ENCODE results near the gene IFT88. TPM values are rescaled to one million over a fixed set of nuclear protein-coding genes. Genes with fewer than 3 reads are reported as not detected.
A peak's percentile ranks its signal among the peaks of the same experiment; 100 is the strongest.

The IFT88 gene
- total and polyA plus RNA-seq, 2 donors, result 11.1 to 51.1 TPM

- Histone ChIP-seq H3K36me3 (ENCODE audit: insufficient read depth) (no peaks in the 10 kb centered on the region), H3K4me3 (ENCODE audit: low read depth, low read length) (no peak overlapping the region), H3K27ac (ENCODE audit: low read depth) (no peak overlapping the region), H3K4me1 (ENCODE audit: insufficient read depth) (no peaks in the 10 kb centered on the region)
- no peak for DNase-seq (ENCODE audit: extremely low spot score)
- 83% methylated on average over 4 of the region's 4 CpGs for WGBS
These were observed 19.5 kb upstream of the IFT88 start for GRCh38 chr13:20547479-20547908.

GRCh38 chr13:20550799-20551198 is 16.2 kb upstream of the IFT88 start:
- Histone ChIP-seq H3K4me1 (ENCODE audit: insufficient read depth) (no peaks in the 10 kb centered on the region), H3K27ac (ENCODE audit: low read depth) (no peak overlapping the region), H3K36me3 (ENCODE audit: insufficient read depth) (no peaks in the 10 kb centered on the region), H3K4me3 (ENCODE audit: low read depth, low read length) (no peak overlapping the region)
- WGBS, result 47% methylated on average over 5 of the region's 5 CpGs
- DNase-seq (ENCODE audit: extremely low spot score), result no peak

GRCh38 chr13:20553311-20553710 is 13.6 kb upstream of the IFT88 start:
- 42% methylated on average over 3 of the region's 3 CpGs for WGBS
- Histone ChIP-seq H3K27ac (ENCODE audit: low read depth) (no peak overlapping the region), H3K36me3 (ENCODE audit: insufficient read depth) (no peaks in the 10 kb centered on the region), H3K4me1 (ENCODE audit: insufficient read depth) (no peaks in the 10 kb centered on the region), H3K4me3 (ENCODE audit: low read depth, low read length) (no peak overlapping the region)
- peak; percentile 8 for DNase-seq (ENCODE audit: extremely low spot score)

- 75% methylated on average over 3 of the region's 3 CpGs for WGBS
- DNase-seq (ENCODE audit: extremely low spot score), result no peak
These were observed 8.0 kb upstream of the IFT88 start for GRCh38 chr13:20558982-20559381.

GRCh38 chr13:20559659-20560356 is 7.1 kb upstream of the IFT88 start:
- no peaks in the 10 kb centered on the region for H3K36me3 ChIP-seq (ENCODE audit: insufficient read depth)
- DNase-seq (ENCODE audit: extremely low spot score), result no peak
- H3K27ac ChIP-seq (ENCODE audit: low read depth), result no peak overlapping the region
- H3K4me1 ChIP-seq (ENCODE audit: insufficient read depth), result no peaks in the 10 kb centered on the region
- WGBS, result 80% methylated on average over 6 of the region's 6 CpGs
- H3K4me3 ChIP-seq (ENCODE audit: low read depth, low read length), result no peak overlapping the region

More at GRCh38 chr13:20558982-20559381, 8.0 kb upstream of the IFT88 start:
- H3K4me3 ChIP-seq (ENCODE audit: low read depth, low read length), result no peak overlapping the region
- no peaks in the 10 kb centered on the region for H3K4me1 ChIP-seq (ENCODE audit: insufficient read depth)
- no peaks in the 10 kb centered on the region for H3K36me3 ChIP-seq (ENCODE audit: insufficient read depth)
- H3K27ac ChIP-seq (ENCODE audit: low read depth), result no peak overlapping the region

- WGBS, result 67% methylated on average over 5 of the region's 5 CpGs
These were observed 5.2 kb upstream of the IFT88 start for GRCh38 chr13:20561741-20562140.

GRCh38 chr13:20565115-20565736 is 1.7 kb upstream of the IFT88 start:
- H3K4me1 ChIP-seq (ENCODE audit: insufficient read depth), result no peaks in the 10 kb centered on the region
- H3K4me3 ChIP-seq (ENCODE audit: low read depth, low read length), result no peak overlapping the region
- no peaks in the 10 kb centered on the region for H3K36me3 ChIP-seq (ENCODE audit: insufficient read depth)
- H3K27ac ChIP-seq (ENCODE audit: low read depth), result no peak overlapping the region
- DNase-seq (ENCODE audit: extremely low spot score), result no peak
- WGBS, result 98% methylated on average over 11 of the region's 11 CpGs

More at GRCh38 chr13:20561741-20562140, 5.2 kb upstream of the IFT88 start:
- DNase-seq (ENCODE audit: extremely low spot score), result no peak
- no peak overlapping the region for H3K4me3 ChIP-seq (ENCODE audit: low read depth, low read length)
- H3K27ac ChIP-seq (ENCODE audit: low read depth), result no peak overlapping the region
- H3K36me3 ChIP-seq (ENCODE audit: insufficient read depth), result no peaks in the 10 kb centered on the region
- no peaks in the 10 kb centered on the region for H3K4me1 ChIP-seq (ENCODE audit: insufficient read depth)

- Histone ChIP-seq H3K36me3 (ENCODE audit: insufficient read depth) (no peaks in the 10 kb centered on the region), H3K4me3 (ENCODE audit: low read depth, low read length) (peak overlapping the region; percentile 75), H3K4me1 (ENCODE audit: insufficient read depth) (no peaks in the 10 kb centered on the region), H3K27ac (ENCODE audit: low read depth) (peak overlapping the region; percentile 99)
- 2% methylated on average over 21 of the region's 21 CpGs for WGBS
- DNase-seq (ENCODE audit: extremely low spot score), result peak; percentile 49
These were observed 474 bp upstream of the IFT88 start for GRCh38 chr13:20566468-20566897.

GRCh38 chr13:20567881-20568528 is 1.0 kb downstream of the IFT88 start:
- no peaks in the 10 kb centered on the region for H3K4me1 ChIP-seq (ENCODE audit: insufficient read depth)
- H3K36me3 ChIP-seq (ENCODE audit: insufficient read depth), result no peaks in the 10 kb centered on the region
- H3K4me3 ChIP-seq (ENCODE audit: low read depth, low read length), result peak overlapping the region; percentile 75
- H3K27ac ChIP-seq (ENCODE audit: low read depth), result peak overlapping the region; percentile 91
- DNase-seq (ENCODE audit: extremely low spot score), result peak; percentile 3
- 14% methylated on average over 9 of the region's 9 CpGs for WGBS

GRCh38 chr13:20570517-20570916 is 3.6 kb downstream of the IFT88 start:
- no peak for DNase-seq (ENCODE audit: extremely low spot score)
- Histone ChIP-seq H3K4me1 (ENCODE audit: insufficient read depth) (no peaks in the 10 kb centered on the region), H3K27ac (ENCODE audit: low read depth) (no peak overlapping the region), H3K36me3 (ENCODE audit: insufficient read depth) (no peaks in the 10 kb centered on the region), H3K4me3 (ENCODE audit: low read depth, low read length) (no peak overlapping the region)
- WGBS, result 92% methylated on average over 1 of the region's 1 CpG

GRCh38 chr13:20571676-20572075 is 4.7 kb downstream of the IFT88 start:
- DNase-seq (ENCODE audit: extremely low spot score), result no peak
- Histone ChIP-seq H3K4me3 (ENCODE audit: low read depth, low read length) (no peak overlapping the region), H3K4me1 (ENCODE audit: insufficient read depth) (no peaks in the 10 kb centered on the region), H3K27ac (ENCODE audit: low read depth) (no peak overlapping the region), H3K36me3 (ENCODE audit: insufficient read depth) (no peaks in the 10 kb centered on the region)

GRCh38 chr13:20573186-20573585 is 6.2 kb downstream of the IFT88 start:
- no peak for DNase-seq (ENCODE audit: extremely low spot score)
- Histone ChIP-seq H3K4me1 (ENCODE audit: insufficient read depth) (no peaks in the 10 kb centered on the region), H3K4me3 (ENCODE audit: low read depth, low read length) (no peak overlapping the region), H3K27ac (ENCODE audit: low read depth) (no peak overlapping the region), H3K36me3 (ENCODE audit: insufficient read depth) (no peaks in the 10 kb centered on the region)
- WGBS, result 71% methylated on average over 4 of the region's 4 CpGs

GRCh38 chr13:20573636-20574035 is 6.7 kb downstream of the IFT88 start:
- H3K36me3 ChIP-seq (ENCODE audit: insufficient read depth), result no peaks in the 10 kb centered on the region
- H3K4me1 ChIP-seq (ENCODE audit: insufficient read depth), result no peaks in the 10 kb centered on the region
- WGBS, result 88% methylated on average over 2 of the region's 2 CpGs
- no peak for DNase-seq (ENCODE audit: extremely low spot score)
- no peak overlapping the region for H3K27ac ChIP-seq (ENCODE audit: low read depth)
- H3K4me3 ChIP-seq (ENCODE audit: low read depth, low read length), result no peak overlapping the region

GRCh38 chr13:20579191-20579590 is 12.2 kb downstream of the IFT88 start:
- DNase-seq (ENCODE audit: extremely low spot score), result no peak
- Histone ChIP-seq H3K4me1 (ENCODE audit: insufficient read depth) (no peaks in the 10 kb centered on the region), H3K27ac (ENCODE audit: low read depth) (no peak overlapping the region), H3K36me3 (ENCODE audit: insufficient read depth) (peaks cover 4% of the 10 kb centered on the region), H3K4me3 (ENCODE audit: low read depth, low read length) (no peak overlapping the region)
- WGBS, result 90% methylated on average over 3 of the region's 3 CpGs
